HepG2 (cell line): ENCODE results near the gene USP7. TPM values are rescaled to one million over a fixed set of nuclear protein-coding genes. Genes with fewer than 3 reads are reported as not detected.

Experiments
- BCL6 ChIP-seq: IDR thresholded peaks from 2 replicates; pipeline ENCODE4 v1.6.1; 2016; ENCODE audit warnings: missing genetic modification reagents, missing compliant biosample characterization
- BORCS8-MEF2B ChIP-seq: sonication (generic); formaldehyde crosslinking; IDR thresholded peaks from 2 replicates; pipeline ENCODE4 v1.8.0; 2022; ENCODE audit warnings: mild to moderate bottlenecking, missing genetic modification reagents
- CBX5 ChIP-seq: sonication (generic); formaldehyde crosslinking; IDR thresholded peaks from 2 replicates; pipeline ENCODE4 v1.4.0; 2020; ENCODE audit warnings: missing genetic modification reagents, borderline replicate concordance
- ETV5 ChIP-seq: IDR thresholded peaks from 2 replicates; pipeline ENCODE4 v1.6.1; 2018; ENCODE audit warnings: missing biosample characterization, missing genetic modification reagents, inconsistent platforms, borderline replicate concordance
- JUNB ChIP-seq: sonication (generic); formaldehyde crosslinking; IDR thresholded peaks from 2 replicates; pipeline ENCODE4 v1.8.0; 2022; ENCODE audit warnings: missing genetic modification reagents, mild to moderate bottlenecking, borderline replicate concordance
- NCOR1 ChIP-seq: fragments of 200-600 bp; sonication (generic); IDR thresholded peaks from 2 replicates; pipeline ENCODE4 v1.7.0; 2017; ENCODE audit warnings: antibody characterized with exemption, low read length, borderline replicate concordance
- NRL ChIP-seq: sonication (generic); formaldehyde crosslinking; IDR thresholded peaks from 2 replicates; pipeline ENCODE4 v1.5.0; 2020; ENCODE audit warnings: missing genetic modification reagents, mild to moderate bottlenecking, moderate library complexity, borderline replicate concordance
- PHB2 ChIP-seq: fragments of 450-650 bp; IDR thresholded peaks from 2 replicates; pipeline ENCODE4 v1.6.1; 2018; ENCODE audit not compliant: partially characterized antibody
- RAD21 ChIP-seq: fragments of 450-650 bp; formaldehyde crosslinking; IDR thresholded peaks from 2 replicates; pipeline ENCODE4 v1.5.0; 2020; ENCODE audit warnings: mild to moderate bottlenecking
- SMAD1 ChIP-seq: sonication (generic); formaldehyde crosslinking; IDR thresholded peaks from 2 replicates; pipeline ENCODE4 v1.4.0; 2020; ENCODE audit warnings: missing genetic modification reagents, low read depth, mild to moderate bottlenecking, borderline replicate concordance
- STAT5B ChIP-seq: sonication (generic); formaldehyde crosslinking; IDR thresholded peaks from 2 replicates; pipeline ENCODE4 v1.4.0; 2020; ENCODE audit warnings: missing genetic modification reagents
- U2AF2 ChIP-seq: fragments of 200-400 bp; formaldehyde crosslinking; IDR thresholded peaks from 2 replicates; pipeline ENCODE4 v1.6.1; 2017; ENCODE audit warnings: low read depth, mild to moderate bottlenecking, low read length
- ZIK1 ChIP-seq: sonication (generic); formaldehyde crosslinking; IDR thresholded peaks from 2 replicates; pipeline ENCODE4 v1.5.0; 2020; ENCODE audit warnings: mild to moderate bottlenecking, low read depth, missing genetic modification reagents, borderline replicate concordance
- ZMAT3 ChIP-seq: sonication (generic); formaldehyde crosslinking; conservative IDR thresholded peaks from 2 replicates; pipeline ENCODE4 v1.7.0; 2021; ENCODE audit warnings: missing genetic modification reagents
- ZNF432 ChIP-seq: sonication (generic); formaldehyde crosslinking; IDR thresholded peaks from 2 replicates; pipeline ENCODE4 v1.5.0; 2020; ENCODE audit warnings: missing genetic modification reagents, mild to moderate bottlenecking, borderline replicate concordance
- ZNF556 ChIP-seq: sonication (generic); formaldehyde crosslinking; IDR thresholded peaks from 2 replicates; pipeline ENCODE4 v1.4.0; 2020; ENCODE audit warnings: mild to moderate bottlenecking, missing genetic modification reagents, borderline replicate concordance
- polyA plus RNA-seq, 8 experiments: library from polyadenylated mRNA; depleted of rRNA in 3 of 8; stranded (reverse) in 7 of 8; unstranded in 1 of 8; fragments of >200 nt; fragmentation: Illumina TruSeq in 4 of 8; extraction: Trizol in 4 of 8; gene quantifications; 2 replicates each; pipeline versions ENCODE4 v1.2.1 to v1.2.3, GENCODE V29; 2011 to 2016; ENCODE audit warnings: low read depth in 4 of 8, missing spikeins in 1 of 8, mixed read lengths in 1 of 8; ENCODE audit not compliant: insufficient read depth in 1 of 8
- total RNA-seq, 5 experiments: library from RNA; depleted of rRNA; stranded (reverse); fragments of >200 nt; fragmentation: Illumina TruSeq; extraction: Trizol; gene quantifications; 2 replicates each; pipeline ENCODE4 v1.2.3, GENCODE V29; 2016; ENCODE audit warnings: low read depth in 1 of 5
- TF ChIP-seq, protein P1 (sequence below): IDR thresholded peaks from 2 replicates; pipeline ENCODE4 v1.4.0; 2020; ENCODE audit warnings: mild to moderate bottlenecking, missing genetic modification reagents
- TF ChIP-seq, protein P2 (sequence below): sonication (generic); formaldehyde crosslinking; IDR thresholded peaks from 2 replicates; pipeline ENCODE4 v1.9.0; 2021; ENCODE audit warnings: mild to moderate bottlenecking, missing genetic modification reagents

USP7 gene
- total and polyA plus RNA-seq, 2 of the 13 experiments (the other 11 are each of a cell fraction or from before 2014, with no cell fraction given): 52.5 to 173 TPM

DNA sequence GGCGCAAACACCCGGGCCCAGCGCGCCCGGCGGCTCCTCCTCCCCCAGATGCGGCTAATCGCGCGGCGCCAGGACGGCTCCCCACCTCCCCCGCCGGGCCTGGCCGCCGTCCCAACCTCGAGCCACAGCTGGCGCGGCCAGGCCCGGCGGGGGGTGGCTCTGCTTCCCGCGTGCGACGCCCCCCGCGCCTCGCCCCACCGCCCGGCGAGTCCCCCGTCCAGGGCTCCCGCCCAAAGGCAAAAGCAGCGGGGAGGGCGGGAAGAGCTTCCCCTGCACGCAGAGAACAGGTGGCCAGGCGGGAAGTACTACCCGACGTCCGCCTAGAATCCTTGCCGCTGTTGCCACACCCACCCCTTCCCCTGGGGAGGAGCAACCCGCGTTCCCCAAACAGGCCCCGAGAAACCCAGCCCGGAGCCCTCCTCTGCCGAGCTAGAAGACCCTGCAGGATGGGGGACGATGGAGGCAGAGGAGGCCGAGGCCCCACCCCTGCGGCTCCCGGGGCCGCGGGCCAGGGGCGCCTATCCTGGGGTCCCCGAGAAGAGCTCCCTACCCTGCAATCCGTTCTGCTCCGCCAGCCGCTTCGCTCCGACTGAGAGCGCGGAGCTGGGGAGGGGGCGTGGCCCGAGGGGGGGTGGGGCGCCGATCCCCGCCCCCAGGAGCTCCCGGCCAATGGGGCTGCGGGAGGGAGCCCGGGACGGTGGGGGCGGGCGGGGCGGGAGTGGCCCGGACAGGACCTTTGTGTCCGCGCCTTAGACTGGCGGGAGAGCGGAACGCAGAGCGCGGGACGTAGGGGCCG lies 95.1 kb downstream of the USP7 start, which contains the start of gene CARHSP1 (continued):
- TF ChIP-seq, protein P1, sequence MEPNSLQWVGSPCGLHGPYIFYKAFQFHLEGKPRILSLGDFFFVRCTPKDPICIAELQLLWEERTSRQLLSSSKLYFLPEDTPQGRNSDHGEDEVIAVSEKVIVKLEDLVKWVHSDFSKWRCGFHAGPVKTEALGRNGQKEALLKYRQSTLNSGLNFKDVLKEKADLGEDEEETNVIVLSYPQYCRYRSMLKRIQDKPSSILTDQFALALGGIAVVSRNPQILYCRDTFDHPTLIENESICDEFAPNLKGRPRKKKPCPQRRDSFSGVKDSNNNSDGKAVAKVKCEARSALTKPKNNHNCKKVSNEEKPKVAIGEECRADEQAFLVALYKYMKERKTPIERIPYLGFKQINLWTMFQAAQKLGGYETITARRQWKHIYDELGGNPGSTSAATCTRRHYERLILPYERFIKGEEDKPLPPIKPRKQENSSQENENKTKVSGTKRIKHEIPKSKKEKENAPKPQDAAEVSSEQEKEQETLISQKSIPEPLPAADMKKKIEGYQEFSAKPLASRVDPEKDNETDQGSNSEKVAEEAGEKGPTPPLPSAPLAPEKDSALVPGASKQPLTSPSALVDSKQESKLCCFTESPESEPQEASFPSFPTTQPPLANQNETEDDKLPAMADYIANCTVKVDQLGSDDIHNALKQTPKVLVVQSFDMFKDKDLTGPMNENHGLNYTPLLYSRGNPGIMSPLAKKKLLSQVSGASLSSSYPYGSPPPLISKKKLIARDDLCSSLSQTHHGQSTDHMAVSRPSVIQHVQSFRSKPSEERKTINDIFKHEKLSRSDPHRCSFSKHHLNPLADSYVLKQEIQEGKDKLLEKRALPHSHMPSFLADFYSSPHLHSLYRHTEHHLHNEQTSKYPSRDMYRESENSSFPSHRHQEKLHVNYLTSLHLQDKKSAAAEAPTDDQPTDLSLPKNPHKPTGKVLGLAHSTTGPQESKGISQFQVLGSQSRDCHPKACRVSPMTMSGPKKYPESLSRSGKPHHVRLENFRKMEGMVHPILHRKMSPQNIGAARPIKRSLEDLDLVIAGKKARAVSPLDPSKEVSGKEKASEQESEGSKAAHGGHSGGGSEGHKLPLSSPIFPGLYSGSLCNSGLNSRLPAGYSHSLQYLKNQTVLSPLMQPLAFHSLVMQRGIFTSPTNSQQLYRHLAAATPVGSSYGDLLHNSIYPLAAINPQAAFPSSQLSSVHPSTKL (CRISPR knock-in tag): peak; percentile 32; the same call in 1 of the 2 replicates
- no peak for TF ChIP-seq STAT5B (CRISPR knock-in tag)
- no peak; the same call in none of the 2 replicates for TF ChIP-seq ZMAT3 (CRISPR knock-in tag)
- TF ChIP-seq ETV5 (CRISPR knock-in tag): no peak; the same call in 1 of the 2 replicates
- 0 out of 2 replicates have a peak, but pooled peaks have one; percentile 38 for TF ChIP-seq RAD21 (CRISPR knock-in tag)
- 0 out of 2 replicates have a peak, but pooled peaks have one; percentile 22 for TF ChIP-seq JUNB (CRISPR knock-in tag)
- no peak for TF ChIP-seq ZNF556 (CRISPR knock-in tag)
- TF ChIP-seq ZIK1 (CRISPR knock-in tag): 0 out of 2 replicates have a peak, but pooled peaks have one; percentile 31
- TF ChIP-seq NRL (CRISPR knock-in tag): peak; percentile 78
- TF ChIP-seq NCOR1: peak; percentile 68; the same call in 1 of the 2 replicates
- TF ChIP-seq BORCS8-MEF2B (CRISPR knock-in tag): peak; percentile 80; the same call in 1 of the 2 replicates
- no peak; the same call in none of the 2 replicates for TF ChIP-seq BCL6
- no peak; the same call in 1 of the 2 replicates for TF ChIP-seq CBX5 (CRISPR knock-in tag)
- TF ChIP-seq U2AF2: no peak
- no peak for TF ChIP-seq ZNF432 (CRISPR knock-in tag)
- TF ChIP-seq PHB2: no peak
- no peak for TF ChIP-seq SMAD1 (CRISPR knock-in tag)
- TF ChIP-seq, protein P2, sequence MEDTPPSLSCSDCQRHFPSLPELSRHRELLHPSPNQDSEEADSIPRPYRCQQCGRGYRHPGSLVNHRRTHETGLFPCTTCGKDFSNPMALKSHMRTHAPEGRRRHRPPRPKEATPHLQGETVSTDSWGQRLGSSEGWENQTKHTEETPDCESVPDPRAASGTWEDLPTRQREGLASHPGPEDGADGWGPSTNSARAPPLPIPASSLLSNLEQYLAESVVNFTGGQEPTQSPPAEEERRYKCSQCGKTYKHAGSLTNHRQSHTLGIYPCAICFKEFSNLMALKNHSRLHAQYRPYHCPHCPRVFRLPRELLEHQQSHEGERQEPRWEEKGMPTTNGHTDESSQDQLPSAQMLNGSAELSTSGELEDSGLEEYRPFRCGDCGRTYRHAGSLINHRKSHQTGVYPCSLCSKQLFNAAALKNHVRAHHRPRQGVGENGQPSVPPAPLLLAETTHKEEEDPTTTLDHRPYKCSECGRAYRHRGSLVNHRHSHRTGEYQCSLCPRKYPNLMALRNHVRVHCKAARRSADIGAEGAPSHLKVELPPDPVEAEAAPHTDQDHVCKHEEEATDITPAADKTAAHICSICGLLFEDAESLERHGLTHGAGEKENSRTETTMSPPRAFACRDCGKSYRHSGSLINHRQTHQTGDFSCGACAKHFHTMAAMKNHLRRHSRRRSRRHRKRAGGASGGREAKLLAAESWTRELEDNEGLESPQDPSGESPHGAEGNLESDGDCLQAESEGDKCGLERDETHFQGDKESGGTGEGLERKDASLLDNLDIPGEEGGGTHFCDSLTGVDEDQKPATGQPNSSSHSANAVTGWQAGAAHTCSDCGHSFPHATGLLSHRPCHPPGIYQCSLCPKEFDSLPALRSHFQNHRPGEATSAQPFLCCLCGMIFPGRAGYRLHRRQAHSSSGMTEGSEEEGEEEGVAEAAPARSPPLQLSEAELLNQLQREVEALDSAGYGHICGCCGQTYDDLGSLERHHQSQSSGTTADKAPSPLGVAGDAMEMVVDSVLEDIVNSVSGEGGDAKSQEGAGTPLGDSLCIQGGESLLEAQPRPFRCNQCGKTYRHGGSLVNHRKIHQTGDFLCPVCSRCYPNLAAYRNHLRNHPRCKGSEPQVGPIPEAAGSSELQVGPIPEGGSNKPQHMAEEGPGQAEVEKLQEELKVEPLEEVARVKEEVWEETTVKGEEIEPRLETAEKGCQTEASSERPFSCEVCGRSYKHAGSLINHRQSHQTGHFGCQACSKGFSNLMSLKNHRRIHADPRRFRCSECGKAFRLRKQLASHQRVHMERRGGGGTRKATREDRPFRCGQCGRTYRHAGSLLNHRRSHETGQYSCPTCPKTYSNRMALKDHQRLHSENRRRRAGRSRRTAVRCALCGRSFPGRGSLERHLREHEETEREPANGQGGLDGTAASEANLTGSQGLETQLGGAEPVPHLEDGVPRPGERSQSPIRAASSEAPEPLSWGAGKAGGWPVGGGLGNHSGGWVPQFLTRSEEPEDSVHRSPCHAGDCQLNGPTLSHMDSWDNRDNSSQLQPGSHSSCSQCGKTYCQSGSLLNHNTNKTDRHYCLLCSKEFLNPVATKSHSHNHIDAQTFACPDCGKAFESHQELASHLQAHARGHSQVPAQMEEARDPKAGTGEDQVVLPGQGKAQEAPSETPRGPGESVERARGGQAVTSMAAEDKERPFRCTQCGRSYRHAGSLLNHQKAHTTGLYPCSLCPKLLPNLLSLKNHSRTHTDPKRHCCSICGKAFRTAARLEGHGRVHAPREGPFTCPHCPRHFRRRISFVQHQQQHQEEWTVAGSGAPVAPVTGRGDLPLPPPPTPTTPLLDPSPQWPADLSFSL (CRISPR knock-in tag): no peak; the same call in none of the 2 replicates
